Measurements from ENCODE around the gene PPP1R14C.

GRCh38 chr6:150093397-150093796 is 49.4 kb upstream of the PPP1R14C start:
- TF ChIP-seq CTCF (conservative IDR thresholded peaks at IDR 0.05; ENCODE audit: low read depth, low read length) (no peak), EZH2 (IDR thresholded peaks at IDR 0.05; ENCODE audit: borderline replicate concordance, low read depth, low read length, poor library complexity, severe bottlenecking) (no peak)

Measured in A673 (cell line).